ENCODE measurements around the gene HTR4. TPM values are rescaled to one million over a fixed set of nuclear protein-coding genes. Genes with fewer than 3 reads are reported as not detected.

The HTR4 gene
- total RNA-seq, 4 donors from 2014 or later: not detected

- TF ChIP-seq CTCF (IDR thresholded peaks at IDR 0.05): no peak
- DNase-seq (ENCODE audit: low spot score) (no peak), ATAC-seq (ENCODE audit: low FRiP score) (no peak)
These were observed 196.1 kb downstream of the HTR4 start for GRCh38 chr5:148458036-148458888.

GRCh38 chr5:148457183-148457620 is 197.1 kb downstream of the HTR4 start:
- no peak for ATAC-seq (ENCODE audit: low FRiP score)
- no peak for TF ChIP-seq CTCF (IDR thresholded peaks at IDR 0.05)

GRCh38 chr5:148455185-148455584 is 199.1 kb downstream of the HTR4 start:
- no peak for ATAC-seq (ENCODE audit: low FRiP score)
- no peak for TF ChIP-seq CTCF (IDR thresholded peaks at IDR 0.05)

More at GRCh38 chr5:148457183-148457620, 197.1 kb downstream of the HTR4 start:
- no peak for DNase-seq (ENCODE audit: low spot score)

GRCh38 chr5:148454576-148454975 is 199.8 kb downstream of the HTR4 start:
- TF ChIP-seq CTCF (IDR thresholded peaks at IDR 0.05): no peak
- DNase-seq (ENCODE audit: low spot score) (no peak), ATAC-seq (ENCODE audit: low FRiP score) (no peak)

More at GRCh38 chr5:148455185-148455584, 199.1 kb downstream of the HTR4 start:
- no peak for DNase-seq (ENCODE audit: low spot score)

GRCh38 chr5:148452499-148453193 is 201.7 kb downstream of the HTR4 start:
- no peak for TF ChIP-seq CTCF (IDR thresholded peaks at IDR 0.05)
- DNase-seq (ENCODE audit: low spot score) (no peak), ATAC-seq (ENCODE audit: low FRiP score) (no peak)

- no peak for DNase-seq (ENCODE audit: low spot score)
- ATAC-seq (ENCODE audit: low FRiP score): no peak
- TF ChIP-seq CTCF (IDR thresholded peaks at IDR 0.05): no peak
These were observed 207.7 kb downstream of the HTR4 start for GRCh38 chr5:148446611-148447010.

All from omental fat pad (tissue), 4 donors.